ENCODE measurements around the gene HSD17B3. TPM values are rescaled to one million over a fixed set of nuclear protein-coding genes. Genes with fewer than 3 reads are reported as not detected.

The HSD17B3 gene
- total RNA-seq, result not detected

- ChIA-PET POLR2A (no interaction called here), CTCF (interaction anchor here (1.0 kb wide), 1 partner anchor 56 kb away, joined by 3 read pairs; no protein-coding TSS in a partner anchor)
- H3K4me1 Mint-ChIP-seq, result no peaks in the 10 kb centered on the region
- ATAC-seq (no peak), DNase-seq (no peak)
- H3K36me3 Mint-ChIP-seq (ENCODE audit: low read depth), result no peaks in the 10 kb centered on the region
- H3K27ac Mint-ChIP-seq, result no peak within 1 kb of the TSS
- no peak within 1 kb of the TSS for H3K4me3 Mint-ChIP-seq
- intact Hi-C loops (cut with DNase I, micrococcal nuclease), result no loop called here
- H3K27me3 Mint-ChIP-seq, result no peaks in the 10 kb centered on the region
- H3K9me3 Mint-ChIP-seq (ENCODE audit: low read depth), result no peaks in the 10 kb centered on the region
Observed at GRCh38 chr9:96302021-96302420, at the start of gene HSD17B3. Gene HSD17B3, minus strand, starts transcription at chr9:96302176. Its CDS starts 72 bp downstream, at chr9:96302104.

DNA sequence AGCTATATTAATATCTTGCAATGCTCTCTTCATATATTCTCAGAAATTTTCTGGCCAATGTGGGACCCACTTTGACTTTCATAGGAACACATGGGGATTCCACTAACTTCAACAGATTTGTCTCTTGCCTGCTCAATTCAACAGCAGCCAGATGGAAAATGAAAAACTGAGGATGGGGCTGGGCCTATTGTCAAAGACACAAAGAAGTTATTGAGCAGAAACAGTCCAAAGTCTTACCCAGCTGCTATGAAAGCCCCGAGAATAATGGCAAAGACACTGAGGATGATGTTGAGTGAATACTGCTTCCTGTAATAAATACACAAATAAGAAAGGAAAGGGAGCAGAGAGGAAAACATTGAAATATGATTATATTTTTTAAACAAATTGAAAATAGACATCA, 48.9 kb upstream of the HSD17B3 start:
- ATAC-seq, result no peak
- POLR2A ChIA-PET, result no interaction called here
- Mint-ChIP-seq H3K27me3 (no peaks in the 10 kb centered on the region), H3K27ac (no peak overlapping the region), H3K9me3 (ENCODE audit: low read depth) (no peaks in the 10 kb centered on the region), H3K4me1 (no peaks in the 10 kb centered on the region), H3K4me3 (no peak overlapping the region), H3K36me3 (ENCODE audit: low read depth) (peaks cover 6% of the 10 kb centered on the region)
- intact Hi-C loops (cut with DNase I, micrococcal nuclease), result no loop called here
- DNase-seq, result no peak
- CTCF ChIA-PET, result no interaction called here

DNA sequence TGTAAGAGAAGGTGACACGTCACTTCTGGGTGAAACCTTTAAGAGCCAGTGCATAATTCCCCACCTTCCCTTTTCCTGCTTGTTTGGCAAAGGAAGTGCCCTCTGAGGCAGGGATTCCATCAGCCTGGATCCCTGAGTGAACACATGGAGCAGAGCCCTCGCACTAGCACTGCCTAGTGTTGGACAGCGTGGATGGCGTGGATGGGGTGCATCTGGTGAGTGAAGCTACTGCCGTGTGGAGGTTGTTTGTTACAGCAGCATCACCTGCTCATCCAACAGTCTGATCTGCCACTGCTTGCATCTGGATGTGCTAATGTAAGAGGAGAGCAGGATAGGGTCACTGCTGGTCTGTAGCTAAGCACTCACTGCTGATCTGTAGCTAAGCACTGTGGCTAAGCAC, 46.3 kb upstream of the HSD17B3 start:
- ChIA-PET POLR2A (no interaction called here), CTCF (interaction anchor here (1.4 kb wide), 1 partner anchor 20 kb away, joined by 3 read pairs; no protein-coding TSS in a partner anchor)
- Mint-ChIP-seq H3K9me3 (ENCODE audit: low read depth) (no peaks in the 10 kb centered on the region), H3K27me3 (no peaks in the 10 kb centered on the region), H3K4me3 (no peak overlapping the region), H3K36me3 (ENCODE audit: low read depth) (peaks cover 6% of the 10 kb centered on the region), H3K4me1 (no peaks in the 10 kb centered on the region), H3K27ac (no peak overlapping the region)
- no peak for DNase-seq
- intact Hi-C loops (cut with DNase I, micrococcal nuclease), result no loop called here
- no peak for ATAC-seq

DNA sequence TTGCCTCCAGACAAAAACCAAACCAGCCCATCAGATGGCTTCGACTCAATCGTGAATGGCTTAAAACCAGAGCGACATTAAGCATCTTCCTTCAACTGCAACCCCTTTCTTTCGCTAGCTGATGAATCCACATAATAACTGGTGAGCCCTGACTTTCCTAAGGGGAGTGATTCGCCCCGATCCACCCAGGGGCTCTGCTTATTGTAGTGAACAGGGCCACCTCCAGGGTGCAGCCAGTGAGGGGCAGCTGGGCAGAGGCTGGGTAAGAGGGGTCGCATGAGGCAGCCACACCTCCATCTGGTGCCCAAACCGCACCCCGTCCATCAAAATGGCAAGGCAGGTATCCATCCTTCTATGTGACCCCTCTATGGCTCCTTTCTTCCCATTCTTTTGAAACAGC, 43.6 kb upstream of the HSD17B3 start:
- ChIA-PET POLR2A (no interaction called here), CTCF (interaction anchor here (0.6 kb wide), 1 partner anchor 324 kb away, joined by 3 read pairs; no protein-coding TSS in a partner anchor)
- H3K4me1 Mint-ChIP-seq, result no peaks in the 10 kb centered on the region
- intact Hi-C loops (cut with DNase I, micrococcal nuclease), result no loop called here
- H3K36me3 Mint-ChIP-seq (ENCODE audit: low read depth), result peaks cover 5% of the 10 kb centered on the region
- H3K27ac Mint-ChIP-seq, result no peak overlapping the region
- DNase-seq, result no peak
- ATAC-seq, result no peak
- no peaks in the 10 kb centered on the region for H3K9me3 Mint-ChIP-seq (ENCODE audit: low read depth)
- H3K4me3 Mint-ChIP-seq, result no peak overlapping the region
- no peaks in the 10 kb centered on the region for H3K27me3 Mint-ChIP-seq

DNA sequence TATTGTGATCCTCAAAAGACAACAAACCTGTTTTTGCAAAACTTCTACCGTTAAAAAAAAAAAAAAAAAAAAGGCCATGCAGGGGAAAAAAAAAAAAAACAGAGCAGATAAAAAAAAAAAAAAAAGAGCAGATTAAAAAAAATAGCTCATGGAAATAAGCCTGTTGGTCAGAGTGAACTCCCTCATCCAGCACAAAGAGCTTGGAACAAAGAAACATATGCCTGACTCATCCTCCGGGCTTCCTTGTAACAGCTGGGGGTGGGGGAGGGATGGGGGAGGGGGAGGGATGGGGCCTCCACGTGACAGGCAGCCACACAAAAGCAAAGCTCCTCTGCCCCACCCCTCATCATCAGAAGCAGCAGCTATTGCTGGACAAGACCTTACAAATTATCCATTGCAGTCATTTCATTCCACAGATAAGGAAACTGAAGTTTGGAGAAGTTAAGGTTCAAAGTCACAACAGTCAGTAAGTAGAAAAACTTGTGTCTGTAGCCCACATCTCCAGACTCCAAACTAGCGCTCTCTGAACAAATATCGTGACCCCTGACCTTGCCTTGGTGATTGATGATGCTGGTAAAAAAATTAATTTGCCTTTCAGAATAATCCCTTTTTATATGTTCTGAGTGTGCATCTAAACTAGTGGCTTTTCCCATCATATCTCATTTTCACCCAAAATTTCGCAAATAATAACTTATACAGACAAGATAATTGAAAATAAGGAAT, 42.6 kb upstream of the HSD17B3 start:
- peaks cover 6% of the 10 kb centered on the region for H3K4me1 Mint-ChIP-seq
- no peak overlapping the region for H3K4me3 Mint-ChIP-seq
- ChIA-PET POLR2A (interaction anchor here (0.6 kb wide), 1 partner anchor 153 kb away, joined by 4 read pairs; no protein-coding TSS in a partner anchor), CTCF (interaction anchor here (0.6 to 1.4 kb wide), 4 partner anchors 17 to 97 kb away, joined by 3 to 4 read pairs (median 3); no protein-coding TSS in a partner anchor)
- H3K27ac Mint-ChIP-seq, result no peak overlapping the region
- ATAC-seq (no peak), DNase-seq (no peak)
- no peaks in the 10 kb centered on the region for H3K9me3 Mint-ChIP-seq (ENCODE audit: low read depth)
- intact Hi-C loops (cut with DNase I, micrococcal nuclease), result no loop called here
- H3K36me3 Mint-ChIP-seq (ENCODE audit: low read depth), result peaks cover 5% of the 10 kb centered on the region
- H3K27me3 Mint-ChIP-seq, result no peaks in the 10 kb centered on the region

GRCh38 chr9:96343515-96344360, 41.8 kb upstream of the HSD17B3 start:
- Mint-ChIP-seq H3K36me3 (ENCODE audit: low read depth) (peaks cover 5% of the 10 kb centered on the region), H3K4me3 (no peak overlapping the region), H3K27me3 (no peaks in the 10 kb centered on the region), H3K9me3 (ENCODE audit: low read depth) (no peaks in the 10 kb centered on the region), H3K4me1 (peaks cover 8% of the 10 kb centered on the region), H3K27ac (no peak overlapping the region)
- ATAC-seq (no peak), DNase-seq (no peak)
- ChIA-PET POLR2A (interaction anchor here (0.7 kb wide), 1 partner anchor 324 kb away, joined by 4 read pairs; no protein-coding TSS in a partner anchor), CTCF (interaction anchor here (0.7 to 1.6 kb wide), 4 partner anchors 16 to 98 kb away, joined by 3 to 4 read pairs (median 3); no protein-coding TSS in a partner anchor)
- intact Hi-C loops (cut with DNase I, micrococcal nuclease), result no loop called here

GRCh38 chr9:96342571-96343245, 40.7 kb upstream of the HSD17B3 start:
- Mint-ChIP-seq H3K4me1 (peaks cover 8% of the 10 kb centered on the region), H3K4me3 (no peak overlapping the region), H3K9me3 (ENCODE audit: low read depth) (no peaks in the 10 kb centered on the region), H3K27ac (no peak overlapping the region), H3K36me3 (ENCODE audit: low read depth) (no peaks in the 10 kb centered on the region), H3K27me3 (no peaks in the 10 kb centered on the region)
- intact Hi-C loops (cut with DNase I, micrococcal nuclease), result no loop called here
- no peak for DNase-seq
- CTCF ChIA-PET, result interaction anchor here (0.5 to 1.6 kb wide), 3 partner anchors 15 to 512 kb away, joined by 3 to 4 read pairs (median 3); partner anchors contain the start of gene ZNF782
- ATAC-seq, result no peak
- POLR2A ChIA-PET, result no interaction called here

DNA sequence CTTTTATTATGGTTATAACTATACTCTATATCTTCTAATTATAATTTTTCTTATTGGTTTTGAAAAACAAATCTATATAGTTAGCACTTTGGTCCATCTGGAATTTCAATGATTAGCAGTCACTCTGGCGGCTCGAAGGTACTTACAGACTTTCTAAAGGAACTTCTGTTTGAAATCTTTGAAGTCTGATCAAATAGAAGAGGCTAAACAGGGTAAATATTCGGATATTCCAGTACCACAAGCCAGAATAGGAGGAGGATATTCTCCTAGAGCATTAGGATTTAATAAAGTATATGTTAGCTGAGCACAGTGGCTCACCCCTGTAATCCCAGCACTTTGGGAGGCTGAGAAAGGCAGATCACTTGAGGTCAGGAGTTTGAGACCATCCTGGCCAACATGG, 38.7 kb upstream of the HSD17B3 start:
- DNase-seq (no peak), ATAC-seq (no peak)
- peaks cover 8% of the 10 kb centered on the region for H3K4me1 Mint-ChIP-seq
- no peaks in the 10 kb centered on the region for H3K27me3 Mint-ChIP-seq
- H3K9me3 Mint-ChIP-seq (ENCODE audit: low read depth), result no peaks in the 10 kb centered on the region
- H3K27ac Mint-ChIP-seq, result no peak overlapping the region
- intact Hi-C loops (cut with DNase I, micrococcal nuclease), result no loop called here
- no peaks in the 10 kb centered on the region for H3K36me3 Mint-ChIP-seq (ENCODE audit: low read depth)
- POLR2A ChIA-PET, result no interaction called here
- CTCF ChIA-PET, result no interaction called here
- H3K4me3 Mint-ChIP-seq, result no peak overlapping the region

DNA sequence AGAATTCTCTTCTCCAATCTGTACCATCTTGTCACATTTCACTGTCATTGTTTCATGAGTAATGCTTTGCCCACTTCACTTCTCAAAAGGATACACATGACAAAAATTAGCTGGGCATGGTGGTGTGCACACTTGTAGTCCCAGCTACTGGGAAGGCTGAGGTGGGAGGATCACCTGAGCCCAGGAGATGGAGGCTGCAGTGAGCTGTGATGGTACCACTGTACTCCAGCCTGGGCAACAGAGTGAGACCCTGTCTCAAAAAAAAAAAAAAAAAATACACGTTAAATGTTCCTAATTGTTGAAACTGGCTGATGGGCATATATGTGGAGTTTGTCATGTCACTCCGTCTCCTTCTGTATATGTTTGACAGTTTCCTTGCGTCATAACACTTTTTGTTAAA, 36.3 kb upstream of the HSD17B3 start:
- CTCF ChIA-PET, result interaction anchor here (0.7 to 1.0 kb wide), 4 partner anchors 9 to 133 kb away, joined by 3 to 8 read pairs (median 3); no protein-coding TSS in a partner anchor
- Mint-ChIP-seq H3K36me3 (ENCODE audit: low read depth) (no peaks in the 10 kb centered on the region), H3K27me3 (no peaks in the 10 kb centered on the region), H3K9me3 (ENCODE audit: low read depth) (no peaks in the 10 kb centered on the region), H3K4me1 (peaks cover 8% of the 10 kb centered on the region), H3K27ac (no peak overlapping the region), H3K4me3 (no peak overlapping the region)
- POLR2A ChIA-PET, result no interaction called here
- intact Hi-C loops (cut with DNase I, micrococcal nuclease), result no loop called here
- no peak for DNase-seq
- ATAC-seq, result no peak

GRCh38 chr9:96333958-96334357, 32.0 kb upstream of the HSD17B3 start:
- intact Hi-C loops (cut with DNase I, micrococcal nuclease), result no loop called here
- ChIA-PET POLR2A (no interaction called here), CTCF (no interaction called here)
- DNase-seq, result no peak
- no peak overlapping the region for H3K4me3 Mint-ChIP-seq
- H3K36me3 Mint-ChIP-seq (ENCODE audit: low read depth), result no peaks in the 10 kb centered on the region
- no peaks in the 10 kb centered on the region for H3K4me1 Mint-ChIP-seq
- no peaks in the 10 kb centered on the region for H3K27me3 Mint-ChIP-seq
- no peak for ATAC-seq
- H3K9me3 Mint-ChIP-seq (ENCODE audit: low read depth), result no peaks in the 10 kb centered on the region
- no peak overlapping the region for H3K27ac Mint-ChIP-seq

GRCh38 chr9:96331236-96331947, 29.4 kb upstream of the HSD17B3 start:
- intact Hi-C loops (cut with DNase I, micrococcal nuclease), result no loop called here
- Mint-ChIP-seq H3K4me3 (no peak overlapping the region), H3K27me3 (no peaks in the 10 kb centered on the region), H3K36me3 (ENCODE audit: low read depth) (no peaks in the 10 kb centered on the region), H3K4me1 (no peaks in the 10 kb centered on the region), H3K9me3 (ENCODE audit: low read depth) (no peaks in the 10 kb centered on the region), H3K27ac (no peak overlapping the region)
- ATAC-seq (no peak), DNase-seq (no peak)
- CTCF ChIA-PET, result no interaction called here
- POLR2A ChIA-PET, result no interaction called here

All from activated CD4-positive, alpha-beta T cell treated with anti-CD3 and anti-CD28 coated beads for 36 hours (primary cell).